SK-N-SH (cell line): Measurements from ENCODE around the gene PIK3R5.

Experiments
- CTCF ChIP-seq: fragments of 200-600 bp; sonication (generic); IDR thresholded peaks from 2 replicates; pipeline ENCODE4 v1.6.1; 2017; ENCODE audit warnings: antibody characterized with exemption, mild to moderate bottlenecking, moderate library complexity
- EP300 ChIP-seq, 2 experiments: IDR thresholded peaks; 2 replicates each; pipeline versions ENCODE4 v1.4.0 to v1.6.1; 2012; ENCODE audit warnings: borderline replicate concordance in 1 of 2, low read depth in 1 of 2, low read length in 1 of 2
- EZH2phosphoT487 ChIP-seq: fragments of 200-600 bp; sonication (generic); IDR thresholded peaks from 2 replicates; pipeline ENCODE4 v1.6.1; 2017; ENCODE audit warnings: low read depth, mixed run types, mild to moderate bottlenecking, antibody characterized with exemption, moderate library complexity, borderline replicate concordance
- IRF3 ChIP-seq: fragments of 150-350 bp; IDR thresholded peaks from 2 replicates; pipeline ENCODE4 v1.6.1; 2016; ENCODE audit warnings: mild to moderate bottlenecking, low read depth, low read length
- JUND ChIP-seq: IDR thresholded peaks from 2 replicates; pipeline ENCODE4 v1.4.0; 2012
- MAX ChIP-seq: IDR thresholded peaks from 2 replicates; pipeline ENCODE4 v1.4.0; 2012; ENCODE audit warnings: low read depth
- PBX3 ChIP-seq: IDR thresholded peaks from 2 replicates; pipeline ENCODE4; 2012
- RCOR1 ChIP-seq: fragments of 150-350 bp; IDR thresholded peaks from 2 replicates; pipeline ENCODE4 v1.6.1; 2017; ENCODE audit warnings: antibody characterized with exemption, low read length
- REST ChIP-seq: IDR thresholded peaks from 2 replicates; pipeline ENCODE4 v1.6.1; 2012; ENCODE audit warnings: mild to moderate bottlenecking, low read depth, low read length, moderate library complexity
- TAF1 ChIP-seq: IDR thresholded peaks from 2 replicates; pipeline ENCODE4 v1.6.1; 2012; ENCODE audit warnings: low read depth, mild to moderate bottlenecking, low read length, moderate library complexity, borderline replicate concordance

- TF ChIP-seq CTCF, result no peak
- no peak for TF ChIP-seq EZH2phosphoT487
- no peak for TF ChIP-seq PBX3
- TF ChIP-seq MAX, result no peak
- no peak for TF ChIP-seq RCOR1
- TF ChIP-seq EP300 (IDR thresholded peaks at IDR 0.05; ENCODE audit: borderline replicate concordance in 1 of 2, low read depth in 1 of 2, low read length in 1 of 2), result no peak
- no peak for TF ChIP-seq TAF1
- no peak for TF ChIP-seq REST
- no peak for TF ChIP-seq JUND
- no peak for TF ChIP-seq IRF3
Measured at GRCh38 chr17:8856869-8857575, 108.5 kb downstream of the PIK3R5 start.
